A549 treated with DMSO at 1 μM for 4 hours (cell line): ENCODE results near the gene NLRP3. TPM values are rescaled to one million over a fixed set of nuclear protein-coding genes. Genes with fewer than 3 reads are reported as not detected.

ENCODE experiments used
- total RNA-seq: library from RNA; stranded (reverse); fragments of 200-300 nt; extraction: Qiagen RNA extraction; gene quantifications from 5 replicates; pipeline ENCODE4 v1.2.3, GENCODE V29; 2022; ENCODE audit warnings: low read depth

The NLRP3 gene
- not detected in 5 replicates for total RNA-seq

DNA sequence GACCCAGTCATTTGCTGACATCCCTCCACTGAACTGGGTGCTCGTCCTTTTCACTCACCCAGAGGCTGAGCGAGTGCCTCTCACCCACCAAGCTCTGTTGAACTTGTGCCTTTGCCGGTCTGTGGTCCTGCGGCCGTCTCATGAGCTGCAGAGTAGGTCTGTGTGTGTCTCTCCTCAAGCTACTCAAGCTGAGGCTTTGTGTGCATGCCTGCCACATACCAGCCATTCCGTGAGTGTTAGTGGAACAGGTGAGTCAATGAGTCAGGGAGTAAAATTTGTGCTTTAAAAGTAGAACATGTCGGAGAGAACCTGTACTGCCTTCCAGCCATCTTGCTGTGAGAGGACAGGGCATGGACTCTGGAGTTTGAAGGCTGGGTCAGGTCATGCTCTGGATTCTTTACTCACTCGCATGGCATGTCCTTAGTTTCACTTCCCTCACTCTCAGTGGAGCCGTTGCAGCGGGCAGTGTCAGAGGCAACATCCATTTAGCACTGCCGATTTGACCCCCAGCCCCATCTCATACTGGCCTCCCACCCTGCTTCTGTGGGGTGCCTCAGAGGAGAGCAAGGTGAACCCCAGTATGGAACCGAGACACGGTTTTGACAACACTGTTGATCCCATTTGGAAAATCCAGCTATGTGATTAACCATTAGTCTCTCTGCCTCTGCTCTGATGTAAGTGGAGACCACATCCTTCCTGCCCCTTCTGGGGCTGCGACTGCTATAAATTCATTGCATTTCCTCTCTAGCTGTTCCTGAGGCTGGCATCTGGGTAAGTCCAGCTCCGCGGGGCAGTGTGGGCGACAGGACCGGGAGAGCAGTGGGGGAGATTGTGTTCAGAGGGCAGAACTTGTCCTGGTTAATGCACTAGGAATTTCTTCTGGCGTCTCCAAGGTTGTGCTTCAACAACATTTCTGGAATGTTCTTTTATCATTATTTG is at the start of gene NLRP3:
Gene NLRP3 (plus strand): TSS at position 751 of the 939 bp plus-strand sequence. CDS start 2,628 bp downstream, outside the sequence.

Other genes starting within 250 kb of the NLRP3 start
- 4.2 to 5.9 TPM (median 5.3 TPM) in 5 replicates for gene ZNF124, start 244.2 kb upstream of the NLRP3 start, total RNA-seq
- gene VN1R5, start 160.1 kb upstream of the NLRP3 start, total RNA-seq = not detected in 5 replicates
- 17.6 to 20.5 TPM (median 18.1 TPM) in 5 replicates for gene ZNF496, start 84.3 kb upstream of the NLRP3 start, total RNA-seq
- not detected in 5 replicates for gene OR2B11, start 41.9 kb downstream of the NLRP3 start, total RNA-seq
- gene OR2C3, start 120.3 kb downstream of the NLRP3 start, total RNA-seq = not detected in 5 replicates
- not detected in 5 replicates for gene GCSAML, start 133.0 kb downstream of the NLRP3 start, total RNA-seq
- gene OR2G2, start 172.2 kb downstream of the NLRP3 start, total RNA-seq = not detected in 5 replicates
- not detected in 5 replicates for gene OR2G3, start 189.4 kb downstream of the NLRP3 start, total RNA-seq